CD1c-positive myeloid dendritic cell (primary cell): ENCODE data around the gene SOX2.

ENCODE experiments used
- DNase-seq: peaks from one replicate; pipeline ENCODE4 v3.0.0-alpha.2; 2016; ENCODE audit errors: extremely low spot score

SOX2 gene

DNA sequence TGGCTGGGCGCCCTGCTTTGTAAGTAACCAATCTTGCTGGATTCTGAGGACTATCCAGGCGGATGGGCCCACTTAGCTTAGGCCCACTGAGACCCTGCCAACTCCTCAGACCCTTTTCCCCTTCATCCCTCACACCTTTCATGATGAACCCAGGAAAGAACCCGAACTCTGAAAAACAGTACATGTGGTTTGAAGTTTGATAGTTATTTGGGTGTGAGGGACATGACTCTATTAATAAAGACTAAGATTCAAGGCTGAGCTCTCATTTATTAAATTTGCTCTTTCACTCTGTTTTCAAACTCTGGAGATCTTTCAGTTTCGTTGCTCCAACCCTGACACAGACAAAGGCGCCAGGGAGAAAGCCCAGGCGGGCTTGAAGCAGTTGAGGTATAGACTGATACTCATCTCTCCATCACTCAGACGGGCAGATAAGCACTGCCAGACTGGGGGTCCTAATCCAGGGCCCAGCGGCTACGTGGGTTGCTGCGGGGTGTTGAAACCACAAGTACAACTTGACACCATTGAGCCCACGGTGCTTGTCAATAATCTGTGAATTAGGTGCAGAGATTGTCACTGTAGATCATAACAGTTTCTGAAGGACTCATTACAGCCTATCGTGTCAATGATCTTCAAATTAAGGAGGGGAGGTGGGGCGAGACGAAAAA, 7.2 kb upstream of the SOX2 start:
- DNase-seq, result no peak

GRCh38 chr3:181705086-181705480, 6.6 kb upstream of the SOX2 start:
- DNase-seq, result no peak

DNA sequence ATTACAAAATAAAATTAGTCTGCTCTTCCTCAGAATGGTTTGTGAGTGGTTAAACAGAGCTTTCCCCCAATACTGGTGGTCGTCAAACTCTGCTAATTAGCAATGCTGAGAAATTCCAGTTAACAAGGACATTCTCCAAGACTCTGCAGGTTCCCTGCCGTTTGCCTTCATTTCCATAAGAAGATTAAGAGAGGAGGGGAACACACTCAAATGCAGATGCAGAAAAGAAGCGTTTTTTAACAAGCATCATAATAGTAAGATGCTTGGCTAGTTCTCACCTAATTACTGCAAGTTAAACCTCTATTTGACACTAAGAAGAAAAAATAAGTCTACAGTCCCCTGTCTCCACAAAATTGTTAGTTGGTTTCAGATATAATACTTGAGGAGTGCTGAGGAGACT, 3.7 kb upstream of the SOX2 start:
- no peak for DNase-seq

DNA sequence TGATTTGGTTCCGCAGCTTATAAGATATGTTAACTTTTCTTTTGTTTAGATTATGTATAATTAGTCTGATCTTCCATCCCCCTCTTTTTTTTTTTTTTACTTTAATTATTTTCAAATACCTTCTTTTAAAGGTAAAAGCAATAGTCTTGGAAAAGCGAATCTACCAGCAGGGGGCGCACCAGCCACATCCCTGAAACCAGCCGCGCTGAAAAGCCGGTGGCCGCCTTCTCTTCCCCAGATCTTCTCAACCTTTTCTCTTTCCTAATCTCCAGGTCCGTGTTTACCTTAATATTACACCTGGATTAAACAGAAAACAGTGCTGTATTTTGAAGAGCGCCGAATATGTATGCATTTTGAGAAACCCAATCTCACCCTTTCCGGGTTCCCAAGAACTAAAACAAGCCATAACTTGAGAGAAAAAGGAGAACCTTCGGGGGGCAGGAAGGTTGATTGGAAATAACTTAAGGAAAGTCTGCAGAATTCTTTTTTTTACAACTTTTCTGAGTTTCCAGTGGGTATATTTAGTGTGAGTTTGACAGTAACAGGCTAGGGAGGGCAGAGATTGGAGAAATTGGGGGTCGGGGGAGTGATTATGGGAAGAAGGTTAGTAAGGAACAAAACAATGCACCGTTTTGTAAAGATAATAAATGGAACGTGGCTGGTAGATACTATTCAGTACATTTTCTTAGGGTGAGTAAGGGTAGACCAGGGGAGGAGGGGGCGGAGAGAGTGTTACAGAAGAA, 2.0 kb upstream of the SOX2 start:
- peak; percentile 65 for DNase-seq

DNA sequence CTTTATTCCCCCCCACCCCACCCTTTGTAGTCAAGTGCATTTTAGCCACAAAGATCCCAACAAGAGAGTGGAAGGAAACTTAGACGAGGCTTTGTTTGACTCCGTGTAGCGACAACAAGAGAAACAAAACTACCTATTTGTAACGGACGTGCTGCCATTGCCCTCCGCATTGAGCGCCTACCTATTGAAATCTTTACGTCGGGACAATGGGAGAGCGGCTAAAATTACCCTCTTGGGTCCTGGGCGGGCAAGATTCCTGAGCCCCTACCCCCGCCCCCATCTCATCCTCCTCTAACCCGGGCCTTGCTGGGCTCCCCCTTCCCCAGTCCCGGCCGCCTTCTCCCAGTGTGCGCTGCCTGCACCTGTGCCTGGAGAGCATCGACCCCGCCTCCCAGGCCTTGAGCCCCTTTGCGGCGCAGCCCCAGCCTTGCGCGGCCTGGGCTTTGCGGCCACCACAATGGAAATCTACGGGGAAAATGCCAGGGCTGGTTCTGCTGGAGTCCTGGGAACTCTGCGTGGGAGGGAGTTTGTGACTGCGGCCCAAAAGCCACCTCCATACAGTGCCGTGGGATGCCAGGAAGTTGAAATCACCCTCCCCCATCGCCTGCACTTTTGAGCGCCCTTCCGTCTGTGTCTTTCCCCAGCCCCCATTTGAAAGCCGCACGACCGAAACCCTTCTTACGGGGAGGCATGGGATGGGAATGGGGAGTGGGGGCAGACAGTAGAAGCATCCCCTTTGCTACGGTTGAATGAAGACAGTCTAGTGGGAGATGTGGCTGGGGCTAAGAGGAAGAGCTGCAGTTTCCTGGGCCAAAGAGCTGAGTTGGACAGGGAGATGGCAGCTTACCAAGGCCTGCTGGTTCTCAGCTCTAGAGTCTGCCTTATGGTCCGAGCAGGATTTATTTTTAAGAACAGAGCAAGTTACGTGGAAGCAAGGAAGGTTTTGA, 1.1 kb upstream of the SOX2 start:
- no peak for DNase-seq

GRCh38 chr3:181712226-181712552, 464 bp downstream of the SOX2 start:
- DNase-seq, result no peak

- DNase-seq, result no peak
Observed at GRCh38 chr3:181712553-181713279, 991 bp downstream of the SOX2 start.

GRCh38 chr3:181713280-181713647, 1.5 kb downstream of the SOX2 start:
- DNase-seq, result no peak

- no peak for DNase-seq
Observed at GRCh38 chr3:181713676-181714612, 2.2 kb downstream of the SOX2 start.

- DNase-seq, result peak; percentile 16
Observed at GRCh38 chr3:181715571-181716340, 4.0 kb downstream of the SOX2 start.

DNA sequence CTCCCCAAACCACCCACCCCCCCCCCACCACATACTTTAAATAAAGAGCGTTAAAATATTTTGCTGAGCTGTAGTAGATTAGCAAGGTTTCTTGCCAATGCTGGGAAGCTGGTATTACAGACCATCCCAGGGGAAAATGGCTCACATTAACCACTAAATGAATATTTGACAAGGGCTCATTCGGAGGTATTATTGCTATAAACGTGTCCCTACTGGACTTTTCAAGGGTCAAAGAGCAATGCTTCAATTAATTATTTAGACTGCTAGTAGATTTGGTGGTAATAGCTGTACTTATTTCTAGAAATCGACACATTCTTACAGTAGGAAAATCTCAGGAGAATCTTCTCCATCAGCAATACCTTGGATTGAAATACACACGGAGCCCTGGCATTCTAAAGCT, 5.2 kb downstream of the SOX2 start:
- no peak for DNase-seq

DNA sequence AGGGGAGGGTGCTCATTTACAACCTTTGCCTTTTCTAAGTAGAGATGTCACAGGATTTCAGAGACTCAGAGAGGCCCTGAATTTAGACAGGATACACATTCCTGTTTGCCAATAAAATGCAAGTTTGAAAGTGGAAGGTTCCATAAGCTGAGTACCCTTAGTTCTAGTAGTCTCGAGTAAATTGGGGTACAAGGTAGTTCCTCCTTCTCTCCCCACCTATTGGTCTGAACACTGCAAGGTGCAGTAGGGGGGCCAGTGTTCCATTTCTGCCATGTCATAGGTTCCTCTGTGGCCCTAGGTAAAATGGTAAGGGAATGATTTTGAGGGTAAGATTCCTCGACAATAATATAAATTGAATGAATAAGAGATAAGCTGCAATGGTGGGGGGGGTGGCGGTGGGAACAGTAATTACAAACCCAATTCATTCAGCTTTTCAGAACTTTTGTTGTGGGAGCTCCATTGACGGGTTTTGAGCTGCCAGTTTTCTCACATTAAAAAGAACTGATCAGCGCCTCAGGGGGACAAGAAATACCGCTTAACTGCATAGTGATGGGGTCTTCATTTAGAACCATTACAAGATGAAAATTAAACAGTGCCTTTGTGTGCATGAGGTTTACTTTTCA, 5.9 kb downstream of the SOX2 start:
- DNase-seq, result no peak

DNA sequence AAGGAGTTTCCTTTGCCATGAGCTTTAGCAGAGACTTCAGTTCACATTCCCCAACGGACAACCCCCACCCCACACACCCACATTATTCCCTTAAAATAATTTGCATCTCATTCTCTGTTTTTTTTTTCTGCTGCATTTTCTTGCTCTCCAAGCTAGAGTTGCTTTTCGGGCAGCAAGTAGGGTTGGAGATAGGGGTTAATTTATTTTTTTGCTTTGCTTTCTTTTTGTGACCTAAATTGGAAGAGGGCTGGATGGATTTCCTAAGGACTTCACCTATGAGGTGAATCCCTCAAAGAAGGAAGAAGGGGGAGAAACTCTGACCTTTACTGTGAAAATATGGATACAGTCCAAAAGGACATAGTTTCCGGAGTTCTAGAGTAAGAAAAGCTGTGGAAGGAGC, 6.6 kb downstream of the SOX2 start:
- DNase-seq, result no peak

- no peak for DNase-seq
Observed at GRCh38 chr3:181718987-181719911, 7.5 kb downstream of the SOX2 start.

DNA sequence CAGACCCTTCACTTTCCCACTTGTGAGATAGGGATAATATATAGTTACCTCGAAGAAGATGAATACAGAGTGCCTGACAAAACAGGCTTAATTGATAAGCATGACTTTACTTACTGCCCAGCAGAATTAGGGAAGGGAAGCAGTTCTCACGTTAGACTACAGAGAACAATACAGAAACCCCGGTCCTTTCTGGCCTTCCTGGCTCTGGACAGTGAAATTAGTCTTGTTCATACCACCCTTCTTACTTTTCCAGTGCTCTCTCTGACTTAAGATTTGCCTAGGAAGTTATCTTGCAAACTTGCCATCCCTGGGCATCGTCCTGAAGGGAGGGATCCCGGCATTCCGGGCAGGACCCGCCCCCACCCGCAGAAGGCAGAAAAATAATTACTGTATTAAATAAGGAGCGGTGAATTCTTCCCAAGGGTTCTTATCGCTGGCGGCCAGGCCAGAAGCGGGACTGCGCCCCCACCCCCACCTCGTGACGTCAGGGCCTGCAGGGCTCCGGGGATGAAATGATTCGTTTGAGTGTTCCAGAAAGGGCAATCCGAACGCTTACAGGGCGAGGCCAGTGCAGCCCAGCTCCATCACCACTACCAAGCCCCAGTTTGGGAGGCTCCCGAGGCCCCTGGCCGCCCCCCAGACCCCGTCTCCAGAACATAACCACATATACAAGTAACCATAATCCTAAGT, 8.4 kb downstream of the SOX2 start:
- DNase-seq, result no peak

GRCh38 chr3:181721046-181721875, 9.5 kb downstream of the SOX2 start:
- DNase-seq, result no peak

DNA sequence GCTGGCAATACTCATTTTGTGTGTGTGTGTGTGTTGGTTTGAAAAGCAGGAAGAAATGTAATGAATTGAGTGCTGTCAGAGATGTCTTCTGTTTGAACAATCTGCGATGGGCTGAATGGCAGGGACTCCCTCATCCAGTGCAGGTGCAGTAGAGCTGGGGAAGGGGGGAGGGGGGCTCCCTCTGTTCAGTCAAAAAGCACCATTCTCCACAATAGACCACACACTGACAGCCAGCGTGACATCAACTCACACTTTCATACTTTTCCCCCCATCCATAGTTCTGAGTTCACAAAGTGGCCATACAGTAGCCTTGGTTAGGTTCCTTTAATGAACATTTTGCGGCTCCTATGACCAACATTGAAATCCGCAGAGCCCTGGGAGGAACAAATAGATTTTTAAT, 10.4 kb downstream of the SOX2 start:
- no peak for DNase-seq
